H9 (cell line): ENCODE data around the gene DCN. TPM values are rescaled to one million over a fixed set of nuclear protein-coding genes. Genes with fewer than 3 reads are reported as not detected.

ENCODE experiments used
- DNase-seq: peaks from one replicate; pipeline ENCODE4 v3.0.0-alpha.2; 2017
- H2AFZ ChIP-seq: one replicate; pipeline ENCODE4 v1.6.1; 2013; ENCODE audit warnings: mild to moderate bottlenecking, low read length, control low read depth, moderate library complexity
- H2AK5ac ChIP-seq: 2 replicates; pipeline ENCODE4 v1.6.1; 2013; ENCODE audit warnings: low read length, control low read depth, mixed read lengths; ENCODE audit not compliant: insufficient read length
- H2BK120ac ChIP-seq: one replicate; pipeline ENCODE4 v1.6.1; 2013; ENCODE audit warnings: low read depth, mild to moderate bottlenecking, low read length, control low read depth, inconsistent platforms; ENCODE audit not compliant: poor library complexity, severe bottlenecking
- H2BK12ac ChIP-seq: 2 replicates; pipeline ENCODE4 v1.6.1; 2013; ENCODE audit warnings: low read length, control low read depth, mixed read lengths, low read depth; ENCODE audit not compliant: insufficient read length
- H2BK15ac ChIP-seq: 2 replicates; pipeline ENCODE4 v1.6.1; 2013; ENCODE audit warnings: low read depth, low read length, control low read depth
- H2BK20ac ChIP-seq: one replicate; pipeline ENCODE4 v1.6.1; 2013; ENCODE audit warnings: low read depth, mild to moderate bottlenecking, low read length, control low read depth, inconsistent platforms; ENCODE audit not compliant: poor library complexity, severe bottlenecking
- H2BK5ac ChIP-seq: 2 replicates; pipeline ENCODE4 v1.6.1; 2013; ENCODE audit warnings: low read length, control low read depth, mixed read lengths; ENCODE audit not compliant: insufficient read length
- H3K14ac ChIP-seq: 2 replicates; pipeline ENCODE4 v1.6.1; 2013; ENCODE audit warnings: low read length, control low read depth; ENCODE audit not compliant: insufficient read depth
- H3K18ac ChIP-seq: 2 replicates; pipeline ENCODE4 v1.6.1; 2013; ENCODE audit warnings: low read depth, mild to moderate bottlenecking, mixed read lengths, low read length, control low read depth; ENCODE audit not compliant: insufficient read length
- H3K23ac ChIP-seq: 2 replicates; pipeline ENCODE4 v1.6.1; 2013; ENCODE audit warnings: low read length, control low read depth, mixed read lengths, low read depth; ENCODE audit not compliant: insufficient read length
- H3K23me2 ChIP-seq: 2 replicates; pipeline ENCODE4 v1.6.1; 2013; ENCODE audit warnings: low read depth, mild to moderate bottlenecking, mixed read lengths, low read length, control low read depth; ENCODE audit not compliant: insufficient read length, poor library complexity, severe bottlenecking
- H3K27ac ChIP-seq: 2 replicates; pipeline ENCODE4 v1.5.1; 2013; ENCODE audit warnings: low read length, control low read depth, mixed read lengths, low read depth; ENCODE audit not compliant: insufficient read length
- H3K27me3 ChIP-seq: 2 replicates; pipeline ENCODE4 v1.6.1; 2013; ENCODE audit warnings: low read length, control low read depth, inconsistent platforms; ENCODE audit not compliant: insufficient read depth
- H3K4ac ChIP-seq: 2 replicates; pipeline ENCODE4 v1.6.1; 2013; ENCODE audit warnings: low read depth, mild to moderate bottlenecking, control low read depth, inconsistent platforms, low read length, moderate library complexity
- H3K4me1 ChIP-seq: 2 replicates; pipeline ENCODE4 v1.6.1; 2013; ENCODE audit warnings: low read length, control low read depth, inconsistent platforms; ENCODE audit not compliant: insufficient read depth
- H3K4me2 ChIP-seq: 2 replicates; pipeline ENCODE4 v1.6.1; 2013; ENCODE audit warnings: low read length, control low read depth, mixed read lengths; ENCODE audit not compliant: insufficient read length, insufficient read depth
- H3K56ac ChIP-seq: 2 replicates; pipeline ENCODE4 v1.6.1; 2013; ENCODE audit warnings: low read depth, mild to moderate bottlenecking, mixed read lengths, low read length, control low read depth; ENCODE audit not compliant: insufficient read length
- H3K79me1 ChIP-seq: 2 replicates; pipeline ENCODE4 v1.6.1; 2013; ENCODE audit warnings: low read depth, mild to moderate bottlenecking, moderate library complexity, low read length, control low read depth, inconsistent platforms; ENCODE audit not compliant: insufficient read depth, poor library complexity, severe bottlenecking
- H3K79me2 ChIP-seq: 2 replicates; pipeline ENCODE4 v1.6.1; 2013; ENCODE audit warnings: low read length, control low read depth, inconsistent platforms; ENCODE audit not compliant: insufficient read depth
- H3K9ac ChIP-seq: 2 replicates; pipeline ENCODE4 v1.6.1; 2013; ENCODE audit warnings: low read length, control low read depth, mixed read lengths; ENCODE audit not compliant: insufficient read length; ENCODE audit errors: extremely low read depth
- H3K9me3 ChIP-seq: one replicate; pipeline ENCODE4 v1.6.1; 2013; ENCODE audit warnings: low read depth, low read length, inconsistent platforms; ENCODE audit not compliant: control insufficient read depth
- H3T11ph ChIP-seq: one replicate; pipeline ENCODE4 v1.6.1; 2013; ENCODE audit warnings: mild to moderate bottlenecking, low read length, control low read depth, inconsistent platforms
- H4K20me1 ChIP-seq: one replicate; pipeline ENCODE4 v1.6.1; 2013; ENCODE audit not compliant: control insufficient read depth, insufficient read length, insufficient read depth
- H4K5ac ChIP-seq: 2 replicates; pipeline ENCODE4 v1.6.1; 2013; ENCODE audit warnings: low read depth, mild to moderate bottlenecking, mixed read lengths, low read length, control low read depth; ENCODE audit not compliant: insufficient read length
- H4K8ac ChIP-seq: replicated peaks from 2 replicates; pipeline ENCODE4 v1.6.1; 2013; ENCODE audit warnings: low read length, control low read depth, mixed read lengths, low read depth; ENCODE audit not compliant: insufficient read length
- H4K91ac ChIP-seq: 2 replicates; pipeline ENCODE4 v1.6.1; 2013; ENCODE audit warnings: low read depth, mild to moderate bottlenecking, moderate library complexity, mixed read lengths, low read length, control low read depth; ENCODE audit not compliant: insufficient read length
- H3K27ac Mint-ChIP-seq, 3 experiments: 2 replicates in 2 of 3; 3 replicates in 1 of 3; pipeline ENCODE4 v1.8.0; 2020 to 2021; ENCODE audit warnings: mixed read lengths in 3 of 3, mild to moderate bottlenecking in 1 of 3, moderate library complexity in 1 of 3
- H3K27me3 Mint-ChIP-seq: 2 replicates; pipeline ENCODE4 v1.8.0; 2021; ENCODE audit warnings: low read depth, mild to moderate bottlenecking, moderate library complexity, mixed read lengths
- H3K36me3 Mint-ChIP-seq, 3 experiments: 2 replicates in 2 of 3; 3 replicates in 1 of 3; pipeline ENCODE4 v1.8.0; 2020 to 2021; ENCODE audit warnings: low read depth in 3 of 3, mixed read lengths in 3 of 3; ENCODE audit not compliant: insufficient read depth in 1 of 3
- H3K4me1 Mint-ChIP-seq, 2 experiments: 2 replicates each; pipeline ENCODE4 v1.8.0; 2020; ENCODE audit warnings: mixed read lengths in 2 of 2
- H3K4me3 Mint-ChIP-seq, 2 experiments: 2 replicates in 1 of 2; 3 replicates in 1 of 2; pipeline ENCODE4 v1.8.0; 2020 to 2021; ENCODE audit warnings: mild to moderate bottlenecking in 2 of 2, mixed read lengths in 2 of 2, moderate library complexity in 1 of 2
- H3K9me3 Mint-ChIP-seq, 2 experiments: 2 replicates in 1 of 2; 3 replicates in 1 of 2; pipeline ENCODE4 v1.8.0; 2020; ENCODE audit warnings: mild to moderate bottlenecking in 2 of 2, mixed read lengths in 2 of 2, moderate library complexity in 1 of 2
- CTCF ChIP-seq: fragments of 200-600 bp; sonication (generic); conservative IDR thresholded peaks from 3 replicates; pipeline ENCODE4 v1.8.0; 2021; ENCODE audit warnings: antibody characterized with exemption, mild to moderate bottlenecking
- total RNA-seq: library from RNA; stranded (reverse); gene quantifications from 2 replicates; pipeline ENCODE4 v1.2.1, GENCODE V29; 2021

The DCN gene
- total RNA-seq, 1 experiment from 2014 or later: not detected

DNA sequence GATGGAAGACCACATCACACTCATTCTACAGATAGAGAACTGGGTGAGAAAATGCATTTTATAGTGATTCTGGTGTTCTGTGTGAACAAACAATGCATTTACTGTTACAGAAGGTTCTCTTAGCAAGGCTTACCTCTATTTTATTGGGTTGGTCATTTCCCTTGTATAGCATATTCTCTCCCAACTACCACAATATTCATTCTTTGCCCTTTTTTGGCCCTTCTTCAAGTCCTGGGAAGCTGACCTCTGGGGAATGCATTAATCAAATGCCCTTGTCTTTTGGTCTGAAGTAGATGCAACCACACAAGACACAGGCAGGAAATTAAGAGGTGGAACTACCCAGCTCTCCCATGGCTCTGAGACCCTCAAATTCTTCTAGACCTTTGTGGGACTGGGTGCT, 19.5 kb downstream of the DCN start:
- H3K9me3 ChIP-seq: no peaks in the 10 kb centered on the region
- Mint-ChIP-seq H3K9me3 (no peaks in the 10 kb centered on the region), H3K36me3 (no peaks in the 10 kb centered on the region; a peak in 1 of 7 replicates), H3K4me3 (no peak overlapping the region), H3K27ac (no peak overlapping the region), H3K4me1 (no peaks in the 10 kb centered on the region), H3K27me3 (no peaks in the 10 kb centered on the region)
- no peaks in the 10 kb centered on the region for H3K79me1 ChIP-seq
- no peak overlapping the region for H2AK5ac ChIP-seq
- H3K23me2 ChIP-seq: no peaks in the 10 kb centered on the region
- H2BK5ac ChIP-seq: no peak overlapping the region
- no peak overlapping the region for H3K23ac ChIP-seq
- no peak overlapping the region for H2BK20ac ChIP-seq
- no peak overlapping the region for H3T11ph ChIP-seq
- no peak overlapping the region for H2AFZ ChIP-seq
- H3K4ac ChIP-seq: no peak overlapping the region
- no peaks in the 10 kb centered on the region for H3K79me2 ChIP-seq
- no peak for TF ChIP-seq CTCF
- no peak overlapping the region for H2BK120ac ChIP-seq
- H4K91ac ChIP-seq: no peak overlapping the region
- no peak overlapping the region for H3K9ac ChIP-seq
- H3K4me2 ChIP-seq: no peak overlapping the region
- DNase-seq: no peak
- H2BK12ac ChIP-seq: no peak overlapping the region
- no peak overlapping the region for H3K27ac ChIP-seq
- no peak overlapping the region for H3K14ac ChIP-seq
- no peak overlapping the region for H3K18ac ChIP-seq
- no peak overlapping the region for H4K5ac ChIP-seq
- no peaks in the 10 kb centered on the region for H4K20me1 ChIP-seq
- H4K8ac ChIP-seq: no peak overlapping the region
- no peaks in the 10 kb centered on the region for H3K4me1 ChIP-seq
- no peaks in the 10 kb centered on the region for H3K27me3 ChIP-seq
- H2BK15ac ChIP-seq: no peak overlapping the region
- H3K56ac ChIP-seq: no peak overlapping the region
